HuH-7.5 (cell line): ENCODE data around the gene DMRT2.
A peak's percentile ranks its signal among the peaks of the same experiment; 100 is the strongest.

Experiments
- DNase-seq: peaks from one replicate; pipeline ENCODE4 v3.0.0; 2011; ENCODE audit warnings: low spot score

Gene DMRT2

DNA sequence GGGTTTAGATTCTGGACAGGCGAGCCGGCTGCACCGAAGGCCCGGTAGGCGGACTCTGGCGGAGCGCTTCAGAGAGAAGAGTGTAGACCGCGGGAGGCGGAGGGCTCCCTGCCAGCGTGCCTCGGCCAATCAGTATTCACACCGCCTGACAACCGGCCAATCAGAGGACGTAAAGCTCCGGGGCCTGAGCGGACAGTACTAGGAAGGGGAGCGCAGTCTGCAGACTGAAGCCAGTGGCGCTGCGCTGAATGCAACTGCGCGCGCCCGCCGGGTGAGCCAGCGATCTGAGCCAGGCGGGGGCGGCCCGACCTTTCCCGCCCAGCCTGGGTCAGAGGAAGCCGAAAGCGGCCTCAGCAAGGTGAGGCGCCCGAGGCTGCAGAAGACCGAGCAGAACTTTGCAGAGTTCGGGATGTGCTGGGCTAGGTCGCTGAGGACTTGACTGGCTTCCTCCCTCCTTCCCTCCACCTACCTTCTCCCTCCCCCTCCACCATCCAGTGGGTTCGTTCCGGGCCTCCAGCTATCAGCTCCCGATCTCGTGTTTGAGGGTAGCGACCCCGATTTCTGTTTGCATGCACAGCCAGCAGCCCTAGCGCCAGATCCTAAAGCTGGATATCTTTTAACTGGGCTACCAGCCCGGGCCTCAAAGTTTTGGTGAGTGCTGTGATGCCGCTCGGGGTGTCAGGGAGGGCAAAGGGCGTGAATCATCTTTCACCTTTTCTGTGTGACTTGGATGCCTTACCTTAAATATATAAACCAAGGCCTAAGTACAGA lies at the start of gene DMRT2:
DMRT2 (plus strand) TSS at position 233 of the 771 bp plus-strand sequence. CDS start 1,257 bp downstream, outside the sequence.
- DNase-seq: peak; percentile 47

DNA sequence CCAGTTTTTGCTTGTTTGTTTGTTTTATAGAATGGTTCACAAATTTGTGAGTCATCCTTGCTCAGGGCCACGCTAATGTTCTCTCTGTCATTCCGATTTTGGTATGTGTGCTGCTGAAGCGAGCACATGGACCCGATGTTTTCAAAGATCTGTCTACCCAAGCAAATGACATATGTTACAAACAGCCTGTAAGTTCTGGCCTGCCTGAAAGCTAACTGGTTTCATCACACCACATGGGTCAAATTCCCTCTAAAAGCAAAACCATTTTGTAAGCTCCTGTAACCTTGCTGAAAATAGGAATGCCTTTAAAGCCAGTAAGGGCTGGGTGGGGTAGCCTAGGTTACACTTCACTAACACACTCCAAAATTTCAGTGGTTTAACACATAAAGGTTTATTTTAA lies 48.3 kb upstream of the DMRT2 start:
- no peak for DNase-seq

DNA sequence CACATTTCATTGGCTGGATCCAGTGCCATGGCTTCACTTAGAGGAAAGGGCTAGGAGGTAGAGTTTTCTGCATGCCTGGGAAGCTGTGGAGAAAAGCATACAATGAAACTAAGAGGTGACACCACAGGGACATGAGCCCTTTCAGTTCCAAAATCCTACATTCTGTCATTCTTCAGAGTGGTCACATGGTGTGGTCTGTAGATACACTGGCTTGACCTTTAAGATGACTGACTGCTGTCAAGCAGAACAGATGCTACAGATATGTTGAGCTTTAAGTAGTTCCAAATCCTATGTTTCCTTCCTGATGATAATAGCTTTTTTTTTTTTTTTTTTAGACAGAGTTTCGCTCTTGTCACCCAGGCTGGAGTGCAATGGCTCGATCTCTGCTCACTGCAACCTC lies 47.5 kb upstream of the DMRT2 start:
- DNase-seq: no peak

DNA sequence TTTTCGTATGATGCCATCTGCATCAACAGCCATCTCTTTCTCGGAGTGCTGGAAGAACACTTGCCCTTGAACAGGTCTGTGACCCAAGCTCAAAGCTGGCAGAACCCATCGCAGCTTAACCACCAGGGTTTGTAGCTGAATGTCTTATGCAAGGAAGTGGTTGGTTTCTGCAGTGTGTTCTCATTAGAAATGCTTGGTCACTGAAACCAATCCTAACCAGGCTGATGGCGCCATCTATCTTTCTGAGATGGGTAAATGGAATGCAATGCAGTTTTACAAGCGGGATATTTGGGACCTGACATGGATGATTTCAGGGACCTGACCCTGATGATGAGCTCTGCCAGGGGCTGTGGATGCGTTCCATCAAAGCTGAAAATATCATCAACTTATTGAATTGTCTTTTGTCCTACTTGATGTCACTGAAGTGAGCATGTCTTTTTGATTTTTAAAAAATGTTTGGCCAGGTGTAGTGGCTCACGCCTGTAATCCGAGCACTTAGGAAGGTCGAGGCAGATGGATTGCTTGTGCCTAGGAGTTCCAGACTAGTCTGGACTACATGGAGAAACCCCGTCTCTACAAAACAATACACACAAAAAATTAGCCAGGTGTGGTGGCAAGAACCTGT lies 45.0 kb upstream of the DMRT2 start:
- peak; percentile 22 for DNase-seq

DNA sequence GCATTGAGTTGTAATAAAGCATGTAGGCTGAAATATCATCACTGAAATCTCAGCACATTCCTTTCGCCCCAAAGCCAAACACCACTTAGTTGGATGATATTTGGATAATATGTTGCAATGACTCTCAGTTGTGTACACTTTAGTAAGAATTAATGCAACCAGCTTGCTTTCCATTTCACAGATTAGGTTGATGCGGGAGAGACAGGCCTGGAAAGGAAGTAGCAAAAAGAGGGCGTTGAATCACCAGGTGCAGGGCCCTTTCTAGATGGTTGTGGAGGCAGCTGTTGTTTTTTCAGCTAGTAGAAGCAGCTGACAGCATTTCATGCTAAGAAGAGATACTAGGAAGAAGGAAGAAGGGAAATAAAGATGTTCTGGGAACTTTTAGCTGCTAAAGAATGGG lies 42.8 kb upstream of the DMRT2 start:
- DNase-seq: no peak

DNA sequence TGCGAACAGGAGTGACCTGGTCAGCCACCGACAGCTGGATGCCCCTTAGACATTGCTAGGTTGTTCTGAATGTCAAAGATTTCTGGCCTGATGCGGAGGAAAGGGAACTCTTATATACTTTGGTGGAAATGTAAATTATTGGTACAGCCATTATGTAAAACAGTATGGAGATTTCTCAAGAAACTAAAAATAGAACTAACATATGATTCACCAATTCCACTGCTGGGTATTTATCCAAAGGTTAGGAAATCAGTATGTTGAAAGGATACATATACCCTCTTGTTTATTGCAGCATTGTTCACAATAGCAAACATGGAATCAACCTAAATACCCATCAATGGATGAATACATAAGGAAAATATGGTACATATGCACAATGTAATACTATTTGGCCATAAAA lies 41.9 kb upstream of the DMRT2 start:
- DNase-seq: no peak

DNA sequence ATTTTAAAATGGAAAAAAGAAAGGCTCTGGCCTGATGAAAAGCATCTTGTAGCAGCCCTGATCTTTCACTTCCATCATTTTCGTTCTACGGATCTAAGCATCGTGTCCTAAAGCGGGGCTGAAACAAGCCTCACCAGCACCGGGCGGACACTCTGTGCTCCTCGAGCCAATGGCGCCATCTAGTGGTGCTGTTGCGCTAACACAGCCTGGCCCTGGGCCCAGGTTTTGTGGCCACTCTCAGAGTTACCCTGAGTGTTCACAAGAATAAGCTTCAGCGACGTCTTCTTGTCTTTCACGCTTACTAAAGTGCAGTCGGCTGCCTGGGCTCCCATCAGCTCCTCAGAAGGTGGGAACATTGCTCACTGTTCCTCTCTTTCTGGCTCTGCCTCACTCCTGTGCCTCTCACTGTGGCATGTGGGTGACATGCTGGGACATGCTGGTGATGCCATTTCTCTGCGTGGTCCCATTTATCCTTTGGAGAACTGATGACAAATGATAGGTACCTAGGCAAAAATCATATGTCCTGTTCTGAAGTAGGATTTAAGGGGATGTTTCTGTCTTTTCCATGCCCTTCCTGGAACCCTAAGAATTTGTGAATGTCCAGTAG lies 41.0 kb upstream of the DMRT2 start:
- peak; percentile 38 for DNase-seq

DNA sequence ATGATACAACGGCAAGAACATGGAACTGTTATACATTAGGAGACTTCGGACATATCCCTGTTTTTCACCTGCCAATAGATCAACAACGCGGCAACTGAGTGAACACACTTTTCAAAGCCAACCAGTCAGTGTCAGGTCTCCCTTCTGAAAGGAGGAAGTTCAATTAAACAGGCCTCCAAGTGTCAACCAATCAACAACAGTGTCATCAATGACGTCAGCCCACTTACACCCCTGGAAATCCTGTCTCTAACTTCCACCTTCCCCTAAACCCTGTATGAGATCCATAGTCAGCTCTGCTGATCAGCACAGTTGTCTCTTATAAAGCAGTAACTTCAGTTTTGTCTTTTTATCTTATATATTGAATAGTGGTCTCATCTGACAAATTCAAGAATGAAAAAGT lies 37.1 kb upstream of the DMRT2 start:
- DNase-seq: no peak

DNA sequence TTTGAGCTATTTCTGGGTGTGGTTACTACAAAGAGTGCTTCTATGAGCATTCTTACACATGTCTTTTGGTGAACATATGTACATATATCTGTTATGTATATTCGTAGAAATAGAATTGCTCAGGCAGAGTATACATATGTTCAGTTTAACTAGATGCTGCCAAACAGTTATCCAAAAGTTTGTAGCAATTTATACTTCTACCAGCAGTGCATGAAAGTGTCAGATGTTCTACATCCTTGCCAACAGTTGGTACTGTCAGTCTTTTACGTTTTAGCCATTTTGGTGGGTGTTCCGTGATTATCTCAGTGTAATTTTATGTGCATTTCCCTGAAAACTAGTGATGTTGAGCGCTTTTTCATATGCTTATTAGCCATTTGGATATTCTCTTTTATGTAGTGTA lies 35.9 kb upstream of the DMRT2 start:
- no peak for DNase-seq

DNA sequence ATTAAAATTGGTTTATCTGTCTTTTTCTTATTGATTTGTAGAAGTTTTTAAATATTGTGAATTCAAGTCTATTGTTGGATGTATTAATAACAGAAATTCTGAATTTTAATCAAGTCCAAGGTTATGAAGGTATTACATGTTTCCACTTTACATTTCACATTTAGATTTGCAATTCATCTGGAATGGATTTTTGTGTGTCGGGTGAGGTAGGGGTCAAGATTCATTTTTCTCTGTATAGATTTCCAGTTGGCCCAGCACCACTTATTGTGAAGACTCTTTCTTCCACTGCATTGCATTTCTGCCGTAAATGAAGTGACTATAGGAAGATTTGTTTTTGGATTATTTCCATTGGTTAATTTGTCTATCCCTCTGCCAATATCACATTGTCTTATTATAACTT lies 35.5 kb upstream of the DMRT2 start:
- DNase-seq: no peak

DNA sequence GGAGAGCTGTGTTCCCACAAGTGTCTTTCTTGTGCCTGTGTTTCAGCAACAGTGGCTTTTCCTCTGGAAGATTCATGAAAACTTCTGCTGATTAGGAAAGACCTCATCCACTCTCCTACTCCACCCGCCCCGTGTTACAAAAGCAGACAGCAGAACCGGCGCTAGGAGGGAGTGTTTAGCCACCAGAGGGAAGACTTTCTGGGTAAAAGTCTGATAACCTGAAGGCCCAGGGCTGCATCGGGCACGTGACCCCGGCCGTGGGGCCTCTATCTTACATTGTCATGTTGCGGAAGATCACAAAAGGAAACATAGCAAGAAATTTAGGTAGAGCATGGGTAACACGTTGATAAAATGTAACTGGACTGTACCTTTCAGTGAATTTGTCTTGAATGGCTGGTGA lies 32.0 kb upstream of the DMRT2 start:
- no peak for DNase-seq

DNA sequence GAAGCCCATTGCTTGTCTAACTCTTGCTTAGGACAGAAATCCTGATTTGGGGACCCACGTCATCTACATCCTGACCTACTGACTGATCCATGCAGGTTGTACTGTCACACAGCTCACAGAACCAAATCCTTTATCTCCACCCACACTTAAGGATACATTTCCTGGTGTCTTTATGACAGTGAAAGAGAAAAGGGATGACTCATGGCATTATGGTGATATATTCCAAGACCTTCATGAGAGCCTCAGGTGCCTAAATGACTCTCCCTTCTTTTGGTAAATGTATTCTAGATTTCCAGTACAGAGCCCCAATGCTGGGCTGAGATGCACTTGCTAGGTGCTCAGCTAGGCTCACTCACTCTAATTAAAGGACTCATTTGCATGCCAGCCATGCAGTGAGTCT lies 26.0 kb upstream of the DMRT2 start:
- DNase-seq: no peak

DNA sequence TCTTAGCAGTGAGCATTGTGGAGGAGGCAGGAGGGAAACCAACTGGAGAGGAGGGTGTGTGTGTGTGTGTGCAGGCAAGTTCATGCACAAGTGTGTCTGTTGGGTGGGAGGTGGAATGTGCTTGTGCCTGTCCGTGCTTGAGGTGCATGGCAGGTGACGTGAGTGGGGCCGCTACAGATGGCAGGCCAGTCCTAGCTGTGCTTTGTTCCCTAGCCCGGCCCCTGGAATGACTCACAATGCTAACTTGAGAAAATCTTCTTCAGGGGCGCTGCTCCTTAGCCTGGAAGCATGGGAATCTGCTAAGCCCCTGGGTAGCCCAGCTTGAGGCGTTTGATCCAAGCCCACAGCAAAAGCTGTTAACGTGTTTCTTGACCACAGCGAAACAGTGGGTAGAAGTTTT lies 25.0 kb upstream of the DMRT2 start:
- DNase-seq: no peak

DNA sequence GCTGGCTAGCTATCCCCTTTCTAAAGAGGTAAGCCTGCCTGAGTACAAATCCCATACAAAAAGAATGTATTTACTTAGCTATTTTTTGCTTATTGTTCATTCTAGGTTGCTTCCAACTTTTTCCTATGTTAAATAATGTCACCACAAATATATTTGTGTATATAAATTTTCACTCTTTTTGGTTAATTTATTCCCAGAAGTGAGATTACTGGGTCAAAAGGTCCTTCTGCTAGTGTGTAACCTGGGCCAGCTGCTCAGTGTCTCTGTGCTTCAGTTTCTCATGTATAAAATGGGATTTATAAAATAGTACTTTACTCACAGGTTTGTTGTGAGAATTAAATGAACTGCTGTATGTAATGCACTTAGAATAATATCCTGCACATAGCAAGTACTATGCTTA lies 23.9 kb upstream of the DMRT2 start:
- no peak for DNase-seq

DNA sequence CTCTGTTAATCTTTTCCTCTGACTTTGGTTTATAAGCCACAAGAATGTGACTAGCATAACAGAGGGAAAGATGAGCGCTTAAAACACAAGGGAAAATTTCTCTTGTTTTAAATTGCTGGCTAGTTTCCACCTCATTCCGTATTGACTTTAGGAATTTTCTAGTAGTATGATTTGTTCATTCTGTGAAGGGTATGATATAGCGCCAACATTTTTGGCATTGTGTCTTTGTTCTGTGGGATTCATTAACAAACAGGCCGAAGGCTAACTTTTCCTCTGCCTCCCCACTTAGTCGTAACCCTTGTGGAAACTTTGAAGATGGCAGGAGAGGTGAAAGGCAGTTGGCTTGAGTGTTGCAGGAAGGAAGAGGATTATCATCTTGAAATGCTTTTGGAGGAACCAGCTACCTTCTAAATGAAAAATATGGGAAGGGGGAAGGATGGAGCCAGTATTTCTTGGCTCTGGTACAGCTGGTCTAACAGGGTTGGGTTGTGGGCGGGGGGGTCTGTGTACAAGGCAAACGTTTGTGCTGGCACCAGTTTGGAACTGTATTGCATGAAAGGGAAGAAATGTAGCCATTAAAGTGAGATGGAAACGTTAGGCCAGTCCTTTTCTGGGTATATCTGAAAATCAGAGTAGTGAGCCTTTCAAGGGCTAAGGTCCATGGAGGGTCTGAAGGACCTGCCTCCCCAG lies 21.5 kb upstream of the DMRT2 start:
- DNase-seq: no peak

DNA sequence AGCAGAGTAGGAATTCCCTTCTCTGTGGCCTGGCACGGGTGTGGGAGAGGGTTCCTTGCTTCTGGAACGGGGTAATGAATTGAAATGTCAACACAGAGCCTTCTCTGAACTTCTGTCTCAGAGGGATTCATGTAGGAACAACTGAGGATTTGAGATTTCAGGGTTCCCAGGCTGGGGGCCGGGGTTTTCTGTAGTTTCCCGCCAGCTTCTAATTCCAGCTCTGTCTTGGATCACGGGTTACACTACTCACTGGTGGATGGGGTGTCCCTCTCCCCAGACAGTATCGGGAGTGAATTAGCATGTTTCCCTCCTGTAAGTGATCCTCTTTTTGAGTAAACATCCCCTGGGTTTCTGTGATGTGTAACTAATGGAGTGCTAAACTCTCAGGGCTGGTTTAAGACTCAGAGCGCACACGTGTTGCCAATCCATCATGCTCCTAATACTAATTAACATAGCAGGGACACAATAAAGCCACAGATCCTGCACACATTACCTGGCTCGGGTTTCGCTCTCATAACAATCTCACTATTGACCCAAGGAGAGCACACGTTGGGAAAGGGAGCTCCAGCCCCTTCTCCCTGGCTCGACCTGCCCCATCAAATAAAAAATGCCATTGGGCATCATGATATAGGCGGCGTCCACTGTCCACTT lies 18.1 kb upstream of the DMRT2 start:
- no peak for DNase-seq

DNA sequence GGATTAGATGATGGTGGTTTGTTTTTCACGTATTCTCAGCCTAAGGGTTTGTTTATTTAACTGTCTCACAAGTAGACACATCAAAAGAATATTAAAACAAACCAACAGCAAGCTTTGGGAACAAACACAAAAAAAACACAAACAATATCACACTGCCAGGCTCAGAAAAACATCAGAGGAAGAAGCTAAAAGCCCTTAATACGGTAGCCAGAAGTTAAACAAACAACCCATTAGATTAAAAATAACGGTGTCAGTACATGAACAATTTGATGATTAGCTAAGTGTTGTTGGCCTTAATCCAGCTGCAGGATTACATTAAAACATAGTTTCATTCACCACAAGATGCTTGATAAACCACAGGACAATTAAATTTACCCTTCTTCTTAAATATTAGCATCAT lies 15.9 kb upstream of the DMRT2 start:
- DNase-seq: no peak

DNA sequence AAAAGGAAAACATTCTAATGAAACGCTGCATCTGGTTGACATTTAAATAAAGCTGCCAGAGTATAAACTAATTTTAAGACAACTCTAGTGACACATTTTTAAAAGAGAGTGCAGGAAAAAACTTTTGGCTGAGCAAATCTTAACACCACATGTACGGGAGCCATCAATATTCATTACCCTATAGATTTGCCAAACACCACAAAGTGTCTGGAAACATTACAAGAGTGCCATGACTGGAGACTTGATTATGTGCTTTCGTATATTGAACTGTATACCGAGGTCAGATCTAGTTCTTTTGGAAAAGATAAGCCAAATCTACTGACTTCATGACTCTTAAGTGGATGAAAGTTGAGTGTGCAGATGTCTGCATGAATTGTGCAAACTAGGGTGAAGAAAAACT lies 10.6 kb upstream of the DMRT2 start:
- DNase-seq: no peak

DNA sequence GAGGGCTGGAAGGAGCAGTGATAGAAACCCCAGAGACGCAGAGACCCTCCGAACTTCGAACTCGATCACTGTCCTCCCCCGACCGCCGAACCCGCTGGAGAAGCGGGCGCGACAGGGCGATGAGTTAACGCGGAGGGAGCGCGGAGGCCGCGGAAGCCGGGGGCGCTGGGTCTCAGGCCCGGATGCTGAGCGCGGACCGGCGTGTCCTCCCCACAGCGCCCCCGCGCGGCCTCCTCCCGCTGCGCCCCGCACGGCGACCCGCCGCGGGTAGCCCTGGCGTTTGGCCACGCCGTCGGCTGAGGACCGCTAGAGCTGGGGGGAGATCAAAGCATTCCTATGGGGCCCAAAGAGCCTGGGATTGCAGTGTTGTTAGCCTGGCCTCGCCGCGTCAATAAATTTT lies 7.7 kb upstream of the DMRT2 start:
- no peak for DNase-seq

DNA sequence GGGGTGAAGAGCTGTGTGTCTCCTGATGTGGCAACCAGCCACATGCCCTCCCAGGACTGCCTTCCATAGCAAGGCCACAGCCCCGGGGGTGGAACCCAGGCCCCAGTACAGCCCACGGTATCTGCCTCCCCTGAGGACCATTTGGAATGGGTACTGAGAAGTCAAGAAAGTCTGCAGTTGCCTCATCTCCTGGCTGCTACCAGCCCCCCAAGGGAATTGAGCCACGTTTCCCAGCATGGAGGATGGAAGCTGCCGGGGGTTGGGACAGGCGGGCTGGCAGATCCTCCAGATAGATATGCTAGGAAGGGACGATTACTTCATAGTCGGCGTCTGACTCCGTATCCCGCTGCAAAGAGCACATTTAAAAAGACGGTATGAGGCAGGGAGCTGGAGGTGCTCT lies 5.5 kb upstream of the DMRT2 start:
- DNase-seq: no peak

DNA sequence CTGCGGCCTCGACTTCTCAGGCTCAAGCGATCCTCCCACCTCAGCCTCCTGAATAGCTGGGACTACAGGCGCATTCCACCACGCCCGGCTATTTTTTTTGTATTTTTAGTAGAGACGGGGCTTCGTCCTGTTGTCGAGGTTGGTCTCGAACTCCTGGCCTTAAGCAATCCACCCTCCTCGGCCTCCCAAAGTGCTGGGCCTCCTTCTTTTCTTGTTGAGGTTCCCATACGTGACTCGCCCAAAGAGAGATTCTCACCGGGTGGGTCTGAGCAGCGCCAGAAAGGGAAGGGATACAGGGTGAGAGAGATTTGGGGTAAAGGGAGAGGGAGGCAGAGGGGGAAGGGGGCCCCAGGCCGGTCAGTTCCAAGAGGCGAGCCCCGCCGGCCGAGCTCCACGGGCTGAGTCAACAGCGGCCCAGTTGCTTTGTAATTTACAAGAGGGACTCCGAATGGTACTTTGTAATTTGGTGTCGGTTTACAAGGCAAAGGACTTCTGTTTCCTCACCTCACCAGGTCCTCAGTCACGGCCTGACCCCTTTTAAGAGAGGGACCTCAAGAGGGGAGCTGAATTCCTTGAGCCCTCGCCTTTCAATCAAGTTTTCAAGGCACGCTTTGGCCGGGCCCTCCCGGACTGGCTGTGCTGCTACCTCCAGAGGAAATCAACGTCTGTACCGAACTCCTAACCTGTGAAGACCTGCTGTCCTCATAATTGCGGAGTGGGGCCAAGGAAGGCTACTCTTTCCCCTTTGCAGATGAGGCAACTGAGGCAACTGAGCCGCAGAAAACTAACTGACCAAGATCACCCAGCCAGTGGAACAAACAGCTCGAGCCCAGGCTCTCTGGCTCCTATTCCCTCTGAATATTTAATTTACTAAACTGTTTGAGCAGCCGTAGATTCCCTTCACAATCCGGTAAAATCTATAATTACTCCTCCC lies 3.3 kb upstream of the DMRT2 start:
- DNase-seq: no peak
